Body of pancreas (tissue), 4 donors: Measurements from ENCODE around the gene GNPTG.

Experiments
- CTCF ChIP-seq, 7 experiments: fragments of 450-650 bp in 4 of 7; fragments of 200-600 bp in 3 of 7; sonication (generic) in 3 of 7; IDR thresholded peaks; one replicate each; pipeline ENCODE4 v1.5.1; 2016 to 2019; ENCODE audit warnings: antibody characterized with exemption in 7 of 7
- POLR2A ChIP-seq, 3 donors: fragments of 450-650 bp; IDR thresholded peaks; one replicate each; pipeline ENCODE4 v1.6.1; 2016; ENCODE audit warnings: antibody characterized with exemption in 3 of 3, mild to moderate bottlenecking in 2 of 3

GRCh38 chr16:1333149-1333812 is 18.4 kb upstream of the GNPTG start, which contains the start of gene BAIAP3:
- TF ChIP-seq POLR2A (IDR thresholded peaks at IDR 0.05) (no peak), CTCF (IDR thresholded peaks at IDR 0.05) (no peak)
